DND-41 (cell line): Measurements from ENCODE around the gene RIT2.

Source experiments
- CTCF ChIP-seq: IDR thresholded peaks from 2 replicates; pipeline ENCODE4 v1.5.1; 2012; ENCODE audit warnings: borderline replicate concordance, low read length, moderate library complexity, mild to moderate bottlenecking; ENCODE audit not compliant: poor library complexity, severe bottlenecking; ENCODE audit errors: extremely low read depth
- EZH2 ChIP-seq: IDR thresholded peaks from 3 replicates; pipeline ENCODE4 v1.6.1; 2012; ENCODE audit warnings: borderline replicate concordance, low read depth, mild to moderate bottlenecking, moderate library complexity, low read length, inconsistent platforms; ENCODE audit not compliant: severe bottlenecking

GRCh38 chr18:42813570-42813969 lies 301.9 kb downstream of the RIT2 start:
- TF ChIP-seq CTCF (no peak), EZH2 (no peak)
